ENCODE data around the gene RFPL3. TPM values are rescaled to one million over a fixed set of nuclear protein-coding genes. Genes with fewer than 3 reads are reported as not detected.

RFPL3 gene
- polyA plus RNA-seq, 1 donor = 0.04 TPM

DNA sequence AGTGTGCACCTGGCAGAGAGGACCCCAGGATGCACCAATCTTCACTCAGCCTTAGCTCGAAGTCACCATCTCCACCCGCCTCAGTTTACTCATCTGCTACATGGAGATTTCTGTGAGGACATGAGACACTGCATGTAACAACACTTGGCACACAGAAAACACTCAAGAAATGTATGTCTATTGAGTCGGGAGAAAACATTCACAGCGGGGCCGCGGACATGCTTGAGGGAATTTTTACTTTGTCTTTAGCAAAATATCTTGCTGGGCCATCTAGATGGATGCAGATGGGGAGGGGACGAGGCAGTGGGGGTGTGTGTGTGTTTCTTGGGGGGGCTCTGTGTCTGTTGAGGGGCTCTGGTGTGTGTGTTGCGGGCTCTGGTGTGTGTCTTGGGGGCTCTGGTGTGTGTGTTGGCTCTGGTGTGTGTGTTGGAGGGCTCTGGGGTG lies 28.4 kb upstream of the RFPL3 start:
- WGBS (ENCODE audit: insufficient coverage, low lambda C conversion rate) = no CpG with 5 or more reads among the region's 8 CpGs

DNA sequence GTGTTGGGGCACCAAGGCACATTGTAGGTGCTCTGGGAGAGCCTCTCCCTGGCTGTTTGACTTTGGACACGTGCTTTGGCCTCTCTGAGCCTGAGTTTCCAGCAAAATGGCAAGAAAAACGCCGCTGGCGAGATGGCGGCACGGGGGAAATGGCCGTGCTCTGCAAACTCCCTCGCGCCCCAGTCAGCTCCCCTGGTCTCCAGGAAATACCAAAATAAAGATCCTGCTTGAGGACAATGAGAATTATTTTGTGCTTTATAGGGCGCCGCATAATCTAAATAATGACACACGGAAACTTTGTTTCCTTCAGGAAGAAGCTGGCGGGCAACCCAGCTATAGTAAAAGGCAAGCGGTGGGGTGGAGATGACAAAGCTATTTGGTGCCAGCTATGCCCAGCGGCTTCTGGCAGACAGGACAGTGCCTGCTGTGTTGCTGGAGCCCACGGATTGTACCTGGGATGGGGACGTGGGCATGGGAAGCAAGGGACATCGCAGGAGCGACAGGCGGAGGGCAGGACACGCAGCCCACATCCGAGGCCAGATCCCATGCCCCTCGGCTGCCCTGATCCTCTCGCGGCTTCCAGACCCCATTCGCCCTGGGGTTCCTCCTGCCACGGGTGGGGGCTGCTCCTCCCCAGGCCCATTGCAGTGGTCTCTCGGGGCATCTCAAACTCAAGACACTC lies 26.3 kb upstream of the RFPL3 start:
- H3K27ac ChIP-seq (ENCODE audit: low read length) = no peak overlapping the region
- no peaks in the 10 kb centered on the region for H3K36me3 ChIP-seq (ENCODE audit: control insufficient read depth, insufficient read depth, low read length)
- no peak overlapping the region for H3K4me3 ChIP-seq (ENCODE audit: low read length)
- H3K9me3 ChIP-seq (ENCODE audit: control insufficient read depth, low read depth, low read length) = no peaks in the 10 kb centered on the region
- WGBS (ENCODE audit: insufficient coverage, low lambda C conversion rate) = no CpG with 5 or more reads among the region's 28 CpGs
- no peaks in the 10 kb centered on the region for H3K4me1 ChIP-seq (ENCODE audit: control insufficient read depth, insufficient read depth, low read length)
- DNase-seq = no peak
- H3K27me3 ChIP-seq (ENCODE audit: control insufficient read depth, insufficient read depth, low read length) = no peaks in the 10 kb centered on the region

More for the DNA sequence above, 28.4 kb upstream of the RFPL3 start:
- Histone ChIP-seq H3K36me3 (ENCODE audit: control insufficient read depth, insufficient read depth, low read length) (no peaks in the 10 kb centered on the region), H3K27ac (ENCODE audit: low read length) (no peak overlapping the region), H3K27me3 (ENCODE audit: control insufficient read depth, insufficient read depth, low read length) (no peaks in the 10 kb centered on the region), H3K4me1 (ENCODE audit: control insufficient read depth, insufficient read depth, low read length) (no peaks in the 10 kb centered on the region), H3K9me3 (ENCODE audit: control insufficient read depth, low read depth, low read length) (no peaks in the 10 kb centered on the region), H3K4me3 (ENCODE audit: low read length) (no peak overlapping the region)
- DNase-seq = no peak

DNA sequence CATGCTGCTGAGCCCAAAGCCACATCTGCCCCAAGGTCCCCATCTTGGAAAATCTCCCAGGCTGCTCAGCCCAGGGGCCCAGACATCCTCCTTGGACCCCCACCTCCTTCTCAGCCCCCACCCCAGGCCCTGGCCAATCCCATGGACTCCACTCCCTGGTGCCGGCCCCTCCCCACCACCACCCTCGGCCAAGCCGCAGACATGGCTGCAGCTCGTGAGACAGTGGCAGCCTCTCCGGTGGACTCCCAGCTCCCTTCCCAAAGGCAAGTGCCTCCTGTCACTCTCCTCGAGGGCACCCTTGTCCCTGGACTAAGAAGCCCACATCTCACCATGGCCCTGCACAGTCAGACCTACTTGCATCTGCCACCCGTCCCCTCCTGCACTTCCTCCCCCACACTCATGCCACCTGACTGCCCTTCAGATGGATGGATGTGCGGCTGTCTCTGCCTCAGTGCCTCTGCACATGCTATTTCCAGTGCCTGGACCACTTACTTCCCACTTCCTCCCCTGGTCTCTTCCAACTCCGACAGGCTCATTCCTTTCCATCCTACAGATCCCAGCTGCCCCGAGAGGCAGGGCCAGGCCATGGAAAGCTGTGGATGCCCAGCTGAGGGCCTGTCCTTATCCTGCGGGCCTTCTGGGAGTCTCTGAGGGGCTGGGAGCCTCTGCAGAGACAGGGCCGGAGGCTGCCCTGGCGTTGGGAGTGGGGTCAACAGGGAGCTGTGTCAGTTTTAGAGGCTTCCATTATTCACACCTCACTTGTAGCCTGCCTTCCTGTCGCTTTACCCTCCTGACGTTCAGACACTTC lies 25.5 kb upstream of the RFPL3 start:
- H3K36me3 ChIP-seq (ENCODE audit: control insufficient read depth, insufficient read depth, low read length) = no peaks in the 10 kb centered on the region
- H3K27me3 ChIP-seq (ENCODE audit: control insufficient read depth, insufficient read depth, low read length) = no peaks in the 10 kb centered on the region
- DNase-seq = no peak
- no peaks in the 10 kb centered on the region for H3K4me1 ChIP-seq (ENCODE audit: control insufficient read depth, insufficient read depth, low read length)
- no CpG with 5 or more reads among the region's 15 CpGs for whole genome bisulfite sequencing (ENCODE audit: insufficient coverage, low lambda C conversion rate)
- no peaks in the 10 kb centered on the region for H3K9me3 ChIP-seq (ENCODE audit: control insufficient read depth, low read depth, low read length)
- H3K27ac ChIP-seq (ENCODE audit: low read length) = no peak overlapping the region
- no peak overlapping the region for H3K4me3 ChIP-seq (ENCODE audit: low read length)

GRCh38 chr22:32333141-32333768 lies 24.4 kb upstream of the RFPL3 start:
- no peaks in the 10 kb centered on the region for H3K36me3 ChIP-seq (ENCODE audit: control insufficient read depth, insufficient read depth, low read length)
- no peak overlapping the region for H3K27ac ChIP-seq (ENCODE audit: low read length)
- H3K9me3 ChIP-seq (ENCODE audit: control insufficient read depth, low read depth, low read length) = no peaks in the 10 kb centered on the region
- no peaks in the 10 kb centered on the region for H3K27me3 ChIP-seq (ENCODE audit: control insufficient read depth, insufficient read depth, low read length)
- no peak for DNase-seq
- WGBS (ENCODE audit: insufficient coverage, low lambda C conversion rate) = no CpG with 5 or more reads among the region's 10 CpGs
- H3K4me3 ChIP-seq (ENCODE audit: low read length) = no peak overlapping the region
- no peaks in the 10 kb centered on the region for H3K4me1 ChIP-seq (ENCODE audit: control insufficient read depth, insufficient read depth, low read length)

DNA sequence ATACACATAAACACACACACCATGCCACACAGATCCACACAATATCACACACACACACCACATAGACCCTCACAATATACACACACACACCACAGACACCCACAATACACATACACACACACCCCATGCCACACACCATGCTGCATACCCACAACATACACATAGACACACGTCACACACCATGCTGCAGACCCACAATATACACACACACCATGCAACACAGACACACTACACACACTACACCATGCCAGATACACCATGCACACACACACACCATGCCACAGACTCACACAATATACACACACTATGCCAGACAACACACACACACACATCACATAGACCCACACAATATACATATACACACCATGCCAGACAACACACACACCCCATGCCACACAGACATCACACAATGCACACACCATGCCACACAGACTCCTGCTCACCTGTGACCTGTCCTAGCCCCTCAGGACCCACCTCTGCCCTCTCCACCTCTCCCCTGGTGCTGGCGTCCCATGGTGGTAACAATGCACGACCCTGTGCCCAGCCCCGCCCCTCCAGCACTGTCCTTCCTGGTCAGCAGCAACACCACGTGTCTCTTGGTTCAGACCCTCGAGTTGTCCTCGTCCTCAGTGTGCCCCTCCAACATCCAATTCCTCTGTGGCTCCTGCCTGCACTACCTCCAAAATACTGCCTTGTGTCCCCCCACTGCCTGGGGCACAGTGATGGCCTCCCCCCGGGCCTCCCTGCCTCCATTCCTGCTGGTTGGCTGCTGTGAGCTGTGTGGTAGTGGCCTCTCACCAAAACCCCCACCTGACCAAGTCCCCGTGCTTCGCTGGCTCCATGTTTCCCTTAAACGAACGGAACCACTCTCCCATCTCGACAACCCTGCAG lies 23.7 kb upstream of the RFPL3 start:
- Histone ChIP-seq H3K27ac (ENCODE audit: low read length) (no peak overlapping the region), H3K36me3 (ENCODE audit: control insufficient read depth, insufficient read depth, low read length) (no peaks in the 10 kb centered on the region), H3K27me3 (ENCODE audit: control insufficient read depth, insufficient read depth, low read length) (no peaks in the 10 kb centered on the region), H3K9me3 (ENCODE audit: control insufficient read depth, low read depth, low read length) (no peaks in the 10 kb centered on the region), H3K4me3 (ENCODE audit: low read length) (no peak overlapping the region), H3K4me1 (ENCODE audit: control insufficient read depth, insufficient read depth, low read length) (no peaks in the 10 kb centered on the region)
- no peak for DNase-seq
- no CpG with 5 or more reads among the region's 13 CpGs for WGBS (ENCODE audit: insufficient coverage, low lambda C conversion rate)

GRCh38 chr22:32334660-32335365 lies 22.9 kb upstream of the RFPL3 start:
- Histone ChIP-seq H3K4me3 (ENCODE audit: low read length) (no peak overlapping the region), H3K4me1 (ENCODE audit: control insufficient read depth, insufficient read depth, low read length) (no peaks in the 10 kb centered on the region), H3K27me3 (ENCODE audit: control insufficient read depth, insufficient read depth, low read length) (no peaks in the 10 kb centered on the region), H3K36me3 (ENCODE audit: control insufficient read depth, insufficient read depth, low read length) (no peaks in the 10 kb centered on the region), H3K27ac (ENCODE audit: low read length) (no peak overlapping the region), H3K9me3 (ENCODE audit: control insufficient read depth, low read depth, low read length) (no peaks in the 10 kb centered on the region)
- WGBS (ENCODE audit: insufficient coverage, low lambda C conversion rate) = no CpG with 5 or more reads among the region's 17 CpGs
- DNase-seq = no peak

DNA sequence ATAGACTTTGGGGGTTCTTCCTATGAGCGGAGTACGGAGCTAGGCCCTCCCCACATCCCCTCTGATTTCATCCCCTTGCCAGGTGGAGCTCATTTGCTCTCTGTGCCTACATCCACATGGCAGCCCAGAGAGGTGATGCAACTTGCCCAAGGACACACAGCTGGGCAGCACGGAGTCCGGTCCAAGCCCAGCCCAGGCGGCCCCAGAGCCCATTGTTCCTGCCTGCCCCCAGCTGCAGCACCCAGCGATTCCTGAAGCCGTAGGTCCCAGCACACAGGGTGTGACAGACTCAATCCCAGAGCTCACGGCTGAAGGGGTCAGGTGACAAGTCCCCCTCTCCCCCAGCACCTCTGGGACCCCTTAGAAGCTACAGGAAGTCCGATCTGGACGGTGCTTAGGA lies 22.2 kb upstream of the RFPL3 start:
- WGBS (ENCODE audit: insufficient coverage, low lambda C conversion rate) = no CpG with 5 or more reads among the region's 10 CpGs
- H3K27me3 ChIP-seq (ENCODE audit: control insufficient read depth, insufficient read depth, low read length) = no peaks in the 10 kb centered on the region
- no peak overlapping the region for H3K4me3 ChIP-seq (ENCODE audit: low read length)
- no peaks in the 10 kb centered on the region for H3K36me3 ChIP-seq (ENCODE audit: control insufficient read depth, insufficient read depth, low read length)
- no peak for DNase-seq
- no peaks in the 10 kb centered on the region for H3K4me1 ChIP-seq (ENCODE audit: control insufficient read depth, insufficient read depth, low read length)
- no peaks in the 10 kb centered on the region for H3K9me3 ChIP-seq (ENCODE audit: control insufficient read depth, low read depth, low read length)
- no peak overlapping the region for H3K27ac ChIP-seq (ENCODE audit: low read length)

DNA sequence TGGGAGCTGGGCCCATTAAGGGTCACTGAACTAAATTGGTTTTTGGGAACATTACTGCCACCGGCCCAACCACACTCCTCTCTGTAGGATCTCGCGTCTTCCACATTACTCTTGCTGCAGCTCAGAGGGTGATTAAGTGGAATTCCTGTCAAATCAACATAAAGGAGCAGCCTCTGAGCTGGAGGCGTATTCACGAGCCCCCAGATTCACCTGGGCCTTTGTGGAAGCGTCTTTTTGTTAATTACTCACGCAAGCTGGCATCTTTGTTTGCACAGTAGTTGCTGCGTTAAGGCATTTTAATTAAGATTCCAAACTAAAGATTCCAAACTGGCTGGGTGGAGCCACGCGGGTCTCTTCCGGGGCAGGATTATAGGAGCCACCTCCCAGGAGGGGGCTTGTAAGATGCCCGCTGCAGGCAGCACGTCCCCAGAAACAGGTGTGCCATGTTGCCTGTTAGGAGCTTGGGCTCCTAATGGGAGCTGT lies 21.5 kb upstream of the RFPL3 start:
- Histone ChIP-seq H3K27ac (ENCODE audit: low read length) (no peak overlapping the region), H3K9me3 (ENCODE audit: control insufficient read depth, low read depth, low read length) (no peaks in the 10 kb centered on the region), H3K36me3 (ENCODE audit: control insufficient read depth, insufficient read depth, low read length) (no peaks in the 10 kb centered on the region), H3K4me3 (ENCODE audit: low read length) (no peak overlapping the region), H3K27me3 (ENCODE audit: control insufficient read depth, insufficient read depth, low read length) (peaks cover 3% of the 10 kb centered on the region), H3K4me1 (ENCODE audit: control insufficient read depth, insufficient read depth, low read length) (no peaks in the 10 kb centered on the region)
- DNase-seq = no peak
- WGBS (ENCODE audit: insufficient coverage, low lambda C conversion rate) = no CpG with 5 or more reads among the region's 13 CpGs

- no peaks in the 10 kb centered on the region for H3K36me3 ChIP-seq (ENCODE audit: control insufficient read depth, insufficient read depth, low read length)
- no peak for DNase-seq
- WGBS (ENCODE audit: insufficient coverage, low lambda C conversion rate) = no CpG with 5 or more reads among the region's 10 CpGs
- no peak overlapping the region for H3K27ac ChIP-seq (ENCODE audit: low read length)
- peaks cover 7% of the 10 kb centered on the region for H3K27me3 ChIP-seq (ENCODE audit: control insufficient read depth, insufficient read depth, low read length)
- no peak overlapping the region for H3K4me3 ChIP-seq (ENCODE audit: low read length)
- no peaks in the 10 kb centered on the region for H3K4me1 ChIP-seq (ENCODE audit: control insufficient read depth, insufficient read depth, low read length)
- H3K9me3 ChIP-seq (ENCODE audit: control insufficient read depth, low read depth, low read length) = no peaks in the 10 kb centered on the region
Observed at GRCh38 chr22:32336771-32337424, 20.8 kb upstream of the RFPL3 start.

Measured in large intestine (tissue), 3 donors.